ENCODE measurements around the gene KLHL29. TPM values are rescaled to one million over a fixed set of nuclear protein-coding genes. Genes with fewer than 3 reads are reported as not detected.

The KLHL29 gene
- total RNA-seq, 1 donor from 2014 or later = 3.3 TPM

- no peak for DNase-seq (ENCODE audit: low spot score)
- Mint-ChIP-seq H3K36me3 (ENCODE audit: low read depth) (no peaks in the 10 kb centered on the region), H3K4me3 (no peak overlapping the region), H3K9me3 (no peaks in the 10 kb centered on the region), H3K27ac (no peak overlapping the region), H3K27me3 (ENCODE audit: insufficient read depth) (peaks cover 2% of the 10 kb centered on the region), H3K4me1 (ENCODE audit: low read depth) (no peaks in the 10 kb centered on the region)
- intact Hi-C loops (cut with micrococcal nuclease) = loop anchor here (10.0 kb wide), 1 partner anchor 158 kb away; no protein-coding TSS in a partner anchor
Measured at GRCh38 chr2:23563151-23563550, 178.2 kb downstream of the KLHL29 start.

GRCh38 chr2:23563673-23564614 lies 179.0 kb downstream of the KLHL29 start:
- intact Hi-C loops (cut with micrococcal nuclease) = loop anchor here (10.0 kb wide), 1 partner anchor 159 kb away; no protein-coding TSS in a partner anchor
- no peaks in the 10 kb centered on the region for H3K36me3 Mint-ChIP-seq (ENCODE audit: low read depth)
- H3K27me3 Mint-ChIP-seq (ENCODE audit: insufficient read depth) = peaks cover 2% of the 10 kb centered on the region
- no peak for DNase-seq (ENCODE audit: low spot score)
- H3K4me1 Mint-ChIP-seq (ENCODE audit: low read depth) = no peaks in the 10 kb centered on the region
- H3K27ac Mint-ChIP-seq = no peak overlapping the region
- H3K9me3 Mint-ChIP-seq = no peaks in the 10 kb centered on the region
- H3K4me3 Mint-ChIP-seq = no peak overlapping the region

- intact Hi-C loops (cut with micrococcal nuclease) = loop anchor here (10.0 kb wide), 1 partner anchor 160 kb away; no protein-coding TSS in a partner anchor
- Mint-ChIP-seq H3K27ac (no peak overlapping the region), H3K9me3 (no peaks in the 10 kb centered on the region), H3K4me1 (ENCODE audit: low read depth) (no peaks in the 10 kb centered on the region), H3K27me3 (ENCODE audit: insufficient read depth) (peaks cover 2% of the 10 kb centered on the region), H3K36me3 (ENCODE audit: low read depth) (no peaks in the 10 kb centered on the region), H3K4me3 (no peak overlapping the region)
- no peak for DNase-seq (ENCODE audit: low spot score)
Measured at GRCh38 chr2:23564615-23564960, 179.6 kb downstream of the KLHL29 start.

GRCh38 chr2:23565374-23565773 lies 180.4 kb downstream of the KLHL29 start:
- peaks cover 2% of the 10 kb centered on the region for H3K27me3 Mint-ChIP-seq (ENCODE audit: insufficient read depth)
- no peak for DNase-seq (ENCODE audit: low spot score)
- H3K4me1 Mint-ChIP-seq (ENCODE audit: low read depth) = no peaks in the 10 kb centered on the region
- no peaks in the 10 kb centered on the region for H3K36me3 Mint-ChIP-seq (ENCODE audit: low read depth)
- no peak overlapping the region for H3K4me3 Mint-ChIP-seq
- intact Hi-C loops (cut with micrococcal nuclease) = loop anchor here (10.0 kb wide), 1 partner anchor 161 kb away; no protein-coding TSS in a partner anchor
- no peaks in the 10 kb centered on the region for H3K9me3 Mint-ChIP-seq
- no peak overlapping the region for H3K27ac Mint-ChIP-seq

GRCh38 chr2:23565814-23566213 lies 180.8 kb downstream of the KLHL29 start:
- Mint-ChIP-seq H3K27ac (no peak overlapping the region), H3K4me3 (no peak overlapping the region), H3K27me3 (ENCODE audit: insufficient read depth) (peaks cover 2% of the 10 kb centered on the region), H3K9me3 (no peaks in the 10 kb centered on the region), H3K4me1 (ENCODE audit: low read depth) (no peaks in the 10 kb centered on the region), H3K36me3 (ENCODE audit: low read depth) (no peaks in the 10 kb centered on the region)
- no peak for DNase-seq (ENCODE audit: low spot score)
- intact Hi-C loops (cut with micrococcal nuclease) = loop anchor here (1.0 to 10.0 kb wide), 2 partner anchors 77 to 161 kb away; no protein-coding TSS in a partner anchor

- H3K27me3 Mint-ChIP-seq (ENCODE audit: insufficient read depth) = peaks cover 2% of the 10 kb centered on the region
- H3K36me3 Mint-ChIP-seq (ENCODE audit: low read depth) = no peaks in the 10 kb centered on the region
- H3K4me3 Mint-ChIP-seq = no peak overlapping the region
- intact Hi-C loops (cut with micrococcal nuclease) = loop anchor here (1.0 to 10.0 kb wide), 2 partner anchors 77 to 162 kb away; no protein-coding TSS in a partner anchor
- H3K9me3 Mint-ChIP-seq = no peaks in the 10 kb centered on the region
- DNase-seq (ENCODE audit: low spot score) = no peak
- no peaks in the 10 kb centered on the region for H3K4me1 Mint-ChIP-seq (ENCODE audit: low read depth)
- H3K27ac Mint-ChIP-seq = no peak overlapping the region
Measured at GRCh38 chr2:23566241-23567142, 181.5 kb downstream of the KLHL29 start.

- Mint-ChIP-seq H3K4me3 (no peak overlapping the region), H3K27me3 (ENCODE audit: insufficient read depth) (peaks cover 4% of the 10 kb centered on the region), H3K27ac (no peak overlapping the region), H3K36me3 (ENCODE audit: low read depth) (no peaks in the 10 kb centered on the region), H3K4me1 (ENCODE audit: low read depth) (no peaks in the 10 kb centered on the region), H3K9me3 (no peaks in the 10 kb centered on the region)
- intact Hi-C loops (cut with micrococcal nuclease) = loop anchor here (10.0 kb wide), 1 partner anchor 162 kb away; no protein-coding TSS in a partner anchor
- DNase-seq (ENCODE audit: low spot score) = no peak
Measured at GRCh38 chr2:23567161-23567756, 182.3 kb downstream of the KLHL29 start.

- intact Hi-C loops (cut with micrococcal nuclease) = loop anchor here (10.0 kb wide), 1 partner anchor 163 kb away; no protein-coding TSS in a partner anchor
- DNase-seq (ENCODE audit: low spot score) = no peak
- no peak overlapping the region for H3K27ac Mint-ChIP-seq
- H3K4me3 Mint-ChIP-seq = no peak overlapping the region
- H3K4me1 Mint-ChIP-seq (ENCODE audit: low read depth) = no peaks in the 10 kb centered on the region
- H3K36me3 Mint-ChIP-seq (ENCODE audit: low read depth) = no peaks in the 10 kb centered on the region
- no peaks in the 10 kb centered on the region for H3K9me3 Mint-ChIP-seq
- H3K27me3 Mint-ChIP-seq (ENCODE audit: insufficient read depth) = peaks cover 5% of the 10 kb centered on the region
Measured at GRCh38 chr2:23568211-23568610, 183.2 kb downstream of the KLHL29 start.

- Mint-ChIP-seq H3K36me3 (ENCODE audit: low read depth) (no peaks in the 10 kb centered on the region), H3K9me3 (no peaks in the 10 kb centered on the region), H3K27me3 (ENCODE audit: insufficient read depth) (peaks cover 5% of the 10 kb centered on the region), H3K27ac (no peak overlapping the region), H3K4me3 (no peak overlapping the region), H3K4me1 (ENCODE audit: low read depth) (no peaks in the 10 kb centered on the region)
- no peak for DNase-seq (ENCODE audit: low spot score)
- intact Hi-C loops (cut with micrococcal nuclease) = loop anchor here (10.0 kb wide), 1 partner anchor 164 kb away; no protein-coding TSS in a partner anchor
Measured at GRCh38 chr2:23568626-23569190, 183.7 kb downstream of the KLHL29 start.

GRCh38 chr2:23569761-23570365 lies 184.9 kb downstream of the KLHL29 start:
- intact Hi-C loops (cut with micrococcal nuclease) = loop anchor here (10.0 kb wide), 1 partner anchor 165 kb away; no protein-coding TSS in a partner anchor
- H3K4me1 Mint-ChIP-seq (ENCODE audit: low read depth) = no peaks in the 10 kb centered on the region
- DNase-seq (ENCODE audit: low spot score) = no peak
- peaks cover 5% of the 10 kb centered on the region for H3K27me3 Mint-ChIP-seq (ENCODE audit: insufficient read depth)
- no peaks in the 10 kb centered on the region for H3K36me3 Mint-ChIP-seq (ENCODE audit: low read depth)
- no peaks in the 10 kb centered on the region for H3K9me3 Mint-ChIP-seq
- H3K4me3 Mint-ChIP-seq = no peak overlapping the region
- no peak overlapping the region for H3K27ac Mint-ChIP-seq

GRCh38 chr2:23571085-23571484 lies 186.1 kb downstream of the KLHL29 start:
- Mint-ChIP-seq H3K4me1 (ENCODE audit: low read depth) (no peaks in the 10 kb centered on the region), H3K27ac (no peak overlapping the region), H3K9me3 (no peaks in the 10 kb centered on the region), H3K4me3 (no peak overlapping the region), H3K27me3 (ENCODE audit: insufficient read depth) (peaks cover 5% of the 10 kb centered on the region), H3K36me3 (ENCODE audit: low read depth) (no peaks in the 10 kb centered on the region)
- intact Hi-C loops (cut with micrococcal nuclease) = no loop called here
- no peak for DNase-seq (ENCODE audit: low spot score)
